Activated CD4-positive, alpha-beta T cell treated with anti-CD3 and anti-CD28 coated beads, Interleukin-2, Interleukin-6, amounts not matched to agents 100 ng/mL and 50 ng/mL, durations not matched to agents 16 hours and 8 hours (primary cell): ENCODE measurements around the gene NTNG2.

Experiments
- DNase-seq: peaks from one replicate; pipeline ENCODE4 v3.0.0-alpha.2; 2020

NTNG2 gene

GRCh38 chr9:132207839-132208615 lies 46.2 kb downstream of the NTNG2 start:
- DNase-seq = no peak

GRCh38 chr9:132209228-132209627 lies 47.4 kb downstream of the NTNG2 start:
- DNase-seq = no peak

GRCh38 chr9:132210472-132211145 lies 48.8 kb downstream of the NTNG2 start:
- DNase-seq = no peak

- DNase-seq = no peak
Observed at GRCh38 chr9:132211570-132211969, 49.7 kb downstream of the NTNG2 start.

- no peak for DNase-seq
Observed at GRCh38 chr9:132214027-132214622, 52.3 kb downstream of the NTNG2 start.

- DNase-seq = no peak
Observed at GRCh38 chr9:132216861-132217619, 55.2 kb downstream of the NTNG2 start.

GRCh38 chr9:132218208-132218607 lies 56.4 kb downstream of the NTNG2 start:
- DNase-seq = no peak

GRCh38 chr9:132221941-132222340 lies 60.1 kb downstream of the NTNG2 start:
- DNase-seq = no peak

- no peak for DNase-seq
Observed at GRCh38 chr9:132224645-132225044, 62.8 kb downstream of the NTNG2 start.

- no peak for DNase-seq
Observed at GRCh38 chr9:132226571-132227430, 64.9 kb downstream of the NTNG2 start.

- no peak for DNase-seq
Observed at GRCh38 chr9:132228062-132228461, 66.2 kb downstream of the NTNG2 start.

- no peak for DNase-seq
Observed at GRCh38 chr9:132230605-132231004, 68.7 kb downstream of the NTNG2 start.

GRCh38 chr9:132231019-132231701 lies 69.3 kb downstream of the NTNG2 start:
- DNase-seq = no peak

- DNase-seq = no peak
Observed at GRCh38 chr9:132232522-132232921, 70.7 kb downstream of the NTNG2 start.

- DNase-seq = no peak
Observed at GRCh38 chr9:132233138-132233537, 71.3 kb downstream of the NTNG2 start.

- no peak for DNase-seq
Observed at GRCh38 chr9:132234535-132234934, 72.7 kb downstream of the NTNG2 start.

GRCh38 chr9:132235125-132235524 lies 73.3 kb downstream of the NTNG2 start:
- no peak for DNase-seq

- DNase-seq = peak; percentile 84
Observed at GRCh38 chr9:132235894-132236661, 74.2 kb downstream of the NTNG2 start.

- DNase-seq = no peak
Observed at GRCh38 chr9:132236662-132237311, 74.9 kb downstream of the NTNG2 start.

GRCh38 chr9:132237481-132237880 lies 75.6 kb downstream of the NTNG2 start:
- no peak for DNase-seq
